HEK293T (cell line): Measurements from ENCODE around the gene TEDDM1.

Experiments used
- ARNT ChIP-seq: fragments of 450-650 bp; IDR thresholded peaks from 2 replicates; pipeline ENCODE4 v1.6.1; 2017; ENCODE audit warnings: mild to moderate bottlenecking
- BHLHE40 ChIP-seq: fragments of 450-650 bp; IDR thresholded peaks from 2 replicates; pipeline ENCODE4 v1.6.1; 2016; ENCODE audit warnings: mild to moderate bottlenecking, moderate library complexity, borderline replicate concordance
- FOXA1 ChIP-seq: fragments of 450-650 bp; IDR thresholded peaks from 2 replicates; pipeline ENCODE4 v1.6.1; 2016; ENCODE audit warnings: mild to moderate bottlenecking
- FOXM1 ChIP-seq: fragments of 450-650 bp; IDR thresholded peaks from 2 replicates; pipeline ENCODE4 v1.6.1; 2017; ENCODE audit warnings: mild to moderate bottlenecking, borderline replicate concordance
- HDGF ChIP-seq: fragments of 450-650 bp; IDR thresholded peaks from 2 replicates; pipeline ENCODE4 v1.6.1; 2017; ENCODE audit warnings: antibody characterized with exemption, borderline replicate concordance
- SP1 ChIP-seq: fragments of 450-650 bp; IDR thresholded peaks from 2 replicates; pipeline ENCODE4 v1.6.1; 2017
- SUZ12 ChIP-seq: fragments of 450-650 bp; IDR thresholded peaks from 2 replicates; pipeline ENCODE4 v1.6.1; 2016; ENCODE audit warnings: mild to moderate bottlenecking

- TF ChIP-seq SUZ12, result no peak
- TF ChIP-seq FOXM1, result no peak
- TF ChIP-seq ARNT, result no peak
- no peak for TF ChIP-seq SP1
- no peak for TF ChIP-seq BHLHE40
- TF ChIP-seq FOXA1, result no peak
- no peak for TF ChIP-seq HDGF
These were observed 12.9 kb downstream of the TEDDM1 start for GRCh38 chr1:182387566-182387965.
